Measurements from ENCODE around the gene CD34.

CD34 gene

GRCh38 chr1:207873055-207873890 is 37.7 kb downstream of the CD34 start:
- DNase-seq (ENCODE audit: low read depth in 2 of 2), result no peak

GRCh38 chr1:207872621-207873020 is 38.3 kb downstream of the CD34 start:
- no peak for DNase-seq (ENCODE audit: low read depth in 2 of 2)

GRCh38 chr1:207871117-207871649 is 39.7 kb downstream of the CD34 start:
- DNase-seq (ENCODE audit: low read depth in 2 of 2), result no peak

GRCh38 chr1:207870306-207871031 is 40.5 kb downstream of the CD34 start:
- no peak for DNase-seq (ENCODE audit: low read depth in 2 of 2)

- no peak for DNase-seq (ENCODE audit: low read depth in 2 of 2)
Observed at GRCh38 chr1:207869859-207870258, 41.1 kb downstream of the CD34 start.

- peak; percentile 35 to 40 for DNase-seq (ENCODE audit: low read depth in 2 of 2)
Observed at GRCh38 chr1:207868774-207869721, 41.9 kb downstream of the CD34 start.

- DNase-seq (ENCODE audit: low read depth in 2 of 2), result no peak
Observed at GRCh38 chr1:207868251-207868773, 42.6 kb downstream of the CD34 start.

- DNase-seq (ENCODE audit: low read depth in 2 of 2), result no peak
Observed at GRCh38 chr1:207867136-207868109, 43.5 kb downstream of the CD34 start.

GRCh38 chr1:207866471-207867135 is 44.3 kb downstream of the CD34 start:
- DNase-seq (ENCODE audit: low read depth in 2 of 2), result no peak

- no peak for DNase-seq (ENCODE audit: low read depth in 2 of 2)
Observed at GRCh38 chr1:207863893-207864535, 46.9 kb downstream of the CD34 start.

- DNase-seq (ENCODE audit: low read depth in 2 of 2), result no peak
Observed at GRCh38 chr1:207862241-207862787, 48.6 kb downstream of the CD34 start.

- DNase-seq (ENCODE audit: low read depth in 2 of 2), result no peak
Observed at GRCh38 chr1:207861442-207862177, 49.3 kb downstream of the CD34 start.

- DNase-seq (ENCODE audit: low read depth in 2 of 2), result no peak
Observed at GRCh38 chr1:207860531-207860930, 50.4 kb downstream of the CD34 start.

GRCh38 chr1:207858806-207859205 is 52.1 kb downstream of the CD34 start:
- DNase-seq (ENCODE audit: low read depth in 2 of 2), result no peak

GRCh38 chr1:207858281-207858680 is 52.6 kb downstream of the CD34 start:
- DNase-seq (ENCODE audit: low read depth in 2 of 2), result no peak

GRCh38 chr1:207857447-207857846 is 53.5 kb downstream of the CD34 start:
- DNase-seq (ENCODE audit: low read depth in 2 of 2), result no peak

- no peak for DNase-seq (ENCODE audit: low read depth in 2 of 2)
Observed at GRCh38 chr1:207856276-207857023, 54.5 kb downstream of the CD34 start.

Measured in stimulated activated CD8-positive, alpha-beta memory T cell treated with anti-CD3 and anti-CD28 coated beads, Interleukin-2, amount 100 ng/mL, for 1 hour (primary cell).